ENCODE data around the gene UFD1. TPM values are rescaled to one million over a fixed set of nuclear protein-coding genes. Genes with fewer than 3 reads are reported as not detected.

UFD1 gene
- total RNA-seq, 2 donors from 2014 or later = 22.7 to 33.8 TPM

- no peaks in the 10 kb centered on the region for H3K4me1 ChIP-seq
- DNase-seq (ENCODE audit: low spot score) = no peak
- no peak overlapping the region for H3K27ac ChIP-seq
- H3K27me3 ChIP-seq = no peaks in the 10 kb centered on the region
- no peak overlapping the region for H3K4me3 ChIP-seq
- peaks cover 0 to 14% of the 10 kb centered on the region in 2 donors for H3K9me3 ChIP-seq
- H3K36me3 ChIP-seq = no peaks in the 10 kb centered on the region
- TF ChIP-seq, protein P1, sequence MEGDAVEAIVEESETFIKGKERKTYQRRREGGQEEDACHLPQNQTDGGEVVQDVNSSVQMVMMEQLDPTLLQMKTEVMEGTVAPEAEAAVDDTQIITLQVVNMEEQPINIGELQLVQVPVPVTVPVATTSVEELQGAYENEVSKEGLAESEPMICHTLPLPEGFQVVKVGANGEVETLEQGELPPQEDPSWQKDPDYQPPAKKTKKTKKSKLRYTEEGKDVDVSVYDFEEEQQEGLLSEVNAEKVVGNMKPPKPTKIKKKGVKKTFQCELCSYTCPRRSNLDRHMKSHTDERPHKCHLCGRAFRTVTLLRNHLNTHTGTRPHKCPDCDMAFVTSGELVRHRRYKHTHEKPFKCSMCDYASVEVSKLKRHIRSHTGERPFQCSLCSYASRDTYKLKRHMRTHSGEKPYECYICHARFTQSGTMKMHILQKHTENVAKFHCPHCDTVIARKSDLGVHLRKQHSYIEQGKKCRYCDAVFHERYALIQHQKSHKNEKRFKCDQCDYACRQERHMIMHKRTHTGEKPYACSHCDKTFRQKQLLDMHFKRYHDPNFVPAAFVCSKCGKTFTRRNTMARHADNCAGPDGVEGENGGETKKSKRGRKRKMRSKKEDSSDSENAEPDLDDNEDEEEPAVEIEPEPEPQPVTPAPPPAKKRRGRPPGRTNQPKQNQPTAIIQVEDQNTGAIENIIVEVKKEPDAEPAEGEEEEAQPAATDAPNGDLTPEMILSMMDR (IDR thresholded peaks at IDR 0.05) = no peak
Measured at GRCh38 chr22:19513823-19514222, 34.8 kb upstream of the UFD1 start.

DNA sequence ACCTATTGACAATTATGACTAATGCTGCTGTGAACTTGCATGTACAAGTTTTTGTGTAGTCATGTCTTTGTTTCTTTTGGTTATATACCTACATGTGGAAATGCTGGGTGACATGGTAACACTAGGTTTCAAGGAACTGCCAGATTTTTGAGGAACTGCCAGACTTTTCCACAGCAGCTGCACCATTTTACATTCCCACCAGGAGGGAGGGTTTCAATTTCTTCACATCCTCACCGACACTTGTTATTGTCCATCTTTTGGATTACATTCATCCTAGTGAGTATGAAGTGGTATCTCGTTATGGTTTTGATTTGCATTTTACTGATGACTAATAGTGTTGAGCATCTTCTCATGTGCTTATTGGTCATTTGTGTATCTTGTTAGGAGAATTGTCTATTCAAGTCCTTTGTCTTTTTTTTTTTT is 31.9 kb upstream of the UFD1 start:
- Histone ChIP-seq H3K9me3 (peaks cover 0 to 14% of the 10 kb centered on the region in 2 donors), H3K4me1 (no peaks in the 10 kb centered on the region), H3K27ac (no peak overlapping the region), H3K36me3 (no peaks in the 10 kb centered on the region), H3K27me3 (no peaks in the 10 kb centered on the region), H3K4me3 (no peak overlapping the region)
- DNase-seq (ENCODE audit: low spot score) = no peak
- TF ChIP-seq, protein P1 (IDR thresholded peaks at IDR 0.05) = no peak

- Histone ChIP-seq H3K36me3 (no peaks in the 10 kb centered on the region), H3K9me3 (peaks cover 0 to 14% of the 10 kb centered on the region in 2 donors), H3K27me3 (no peaks in the 10 kb centered on the region), H3K4me1 (no peaks in the 10 kb centered on the region), H3K4me3 (no peak overlapping the region), H3K27ac (no peak overlapping the region)
- TF ChIP-seq, protein P1 (IDR thresholded peaks at IDR 0.05) = no peak
- DNase-seq (ENCODE audit: low spot score) = no peak
Measured at GRCh38 chr22:19509923-19510322, 30.9 kb upstream of the UFD1 start.

DNA sequence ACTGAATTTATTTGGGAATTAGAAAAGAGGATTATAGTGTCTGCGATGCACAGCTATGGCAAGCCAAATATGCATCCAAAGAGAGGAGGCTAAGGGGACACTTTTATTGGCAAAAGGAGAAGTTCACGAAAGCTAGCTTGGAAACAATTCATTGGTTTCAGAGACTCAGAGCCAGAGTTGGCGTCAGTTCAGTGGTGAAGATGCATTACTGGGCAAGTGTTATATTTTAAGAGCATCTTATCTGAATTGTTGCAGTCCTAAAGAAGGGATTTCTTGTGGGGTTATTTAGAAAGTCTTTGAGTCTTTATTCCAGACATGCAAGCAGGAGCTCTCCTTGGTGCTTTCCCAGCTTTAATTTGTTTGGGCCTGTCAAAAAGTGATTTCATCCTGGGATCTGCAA is 30.2 kb upstream of the UFD1 start:
- no peak for DNase-seq (ENCODE audit: low spot score)
- H3K27me3 ChIP-seq = no peaks in the 10 kb centered on the region
- H3K4me1 ChIP-seq = no peaks in the 10 kb centered on the region
- H3K4me3 ChIP-seq = no peak overlapping the region
- TF ChIP-seq, protein P1 (IDR thresholded peaks at IDR 0.05) = no peak
- no peak overlapping the region for H3K27ac ChIP-seq
- H3K9me3 ChIP-seq = peaks cover 0 to 12% of the 10 kb centered on the region in 2 donors
- H3K36me3 ChIP-seq = no peaks in the 10 kb centered on the region

GRCh38 chr22:19508024-19508776 is 29.2 kb upstream of the UFD1 start:
- Histone ChIP-seq H3K4me1 (no peaks in the 10 kb centered on the region), H3K27me3 (no peaks in the 10 kb centered on the region), H3K36me3 (no peaks in the 10 kb centered on the region), H3K9me3 (peaks cover 0 to 2% of the 10 kb centered on the region in 2 donors), H3K27ac (no peak overlapping the region), H3K4me3 (no peak overlapping the region)
- DNase-seq (ENCODE audit: low spot score) = no peak
- TF ChIP-seq, protein P1 (IDR thresholded peaks at IDR 0.05) = no peak

GRCh38 chr22:19507534-19507861 is 28.5 kb upstream of the UFD1 start:
- TF ChIP-seq, protein P1 (IDR thresholded peaks at IDR 0.05) = no peak
- Histone ChIP-seq H3K27ac (no peak overlapping the region), H3K4me1 (no peaks in the 10 kb centered on the region), H3K9me3 (no peaks in the 10 kb centered on the region), H3K27me3 (no peaks in the 10 kb centered on the region), H3K36me3 (no peaks in the 10 kb centered on the region), H3K4me3 (no peak overlapping the region)
- no peak for DNase-seq (ENCODE audit: low spot score)

All from right atrium auricular region (tissue), 2 donors.